K562 (cell line): Measurements from ENCODE around the gene RGL2. TPM values are rescaled to one million over a fixed set of nuclear protein-coding genes. Genes with fewer than 3 reads are reported as not detected.
A peak's percentile ranks its signal among the peaks of the same experiment; 100 is the strongest.
"Not testable (repeated sequence)": the region's sequence is repeated elsewhere in the genome, so short reads cannot be mapped to it uniquely, and the experiment has no call there.

ENCODE experiments used
- ATAC-seq: fragments of 200-7000 bp; cut with Tn5 transposase; 3 replicates; pipeline ENCODE4 v1.9.1; 2020; ENCODE audit warnings: moderate library complexity
- BruUV-seq: library from RNA; stranded (reverse); fragments of 400-500 nt; replicated peaks from 2 replicates; lab custom pipeline; 2021; lab: Mats Ljungman, UMichigan
- CTCF ChIA-PET: fragments of 300-600 bp; formaldehyde crosslinking; extraction: SDS; loops from one replicate; lab custom pipeline; 2021; ENCODE audit warnings: low intra/inter-chr PET ratio; lab: Yijun Ruan, JAX
- POLR2A ChIA-PET: fragments of 300-600, 350-650 bp; sonication (Branson Sonifier 250); formaldehyde crosslinking; extraction: SDS; loops from one replicate; lab custom pipeline; 2021; ENCODE audit warnings: antibody characterized with exemption, inconsistent platforms; lab: Yijun Ruan, JAX
- DNase-seq, 4 experiments: peaks; one replicate each; pipeline versions ENCODE4 v3.0.0 to v3.0.0-alpha.2; 2011 to 2018; ENCODE audit warnings: low spot score in 3 of 4, mixed read lengths in 3 of 4; ENCODE audit errors: extremely low read depth in 1 of 4
- FAIRE-seq: peaks from 2 replicates; lab custom pipeline; 2011; peaks lifted over from hg19 to GRCh38; lab: Jason Lieb, UNC
- H2AFZ ChIP-seq: 2 replicates; pipeline ENCODE4 v1.6.0; 2011; ENCODE audit warnings: low read depth, low read length, control low read depth, inconsistent platforms
- H3K27ac ChIP-seq: fragments of 200-600 bp; 3 replicates; pipeline ENCODE4 v1.8.0; 2011; ENCODE audit warnings: low read depth, mild to moderate bottlenecking, control low read depth, inconsistent platforms, low read length, moderate library complexity, mixed read lengths; ENCODE audit errors: extremely low read depth
- H3K27me3 ChIP-seq, 2 experiments: fragments of 300-600 bp in 1 of 2; 2 replicates in 1 of 2; 3 replicates in 1 of 2; pipeline versions ENCODE4 v1.6.0 to v1.8.0; 2011; ENCODE audit warnings: inconsistent platforms in 2 of 2, low read length in 2 of 2, mild to moderate bottlenecking in 1 of 2, mixed read lengths in 1 of 2, moderate library complexity in 1 of 2; ENCODE audit not compliant: control insufficient read depth in 2 of 2, insufficient read depth in 2 of 2
- H3K36me3 ChIP-seq: fragments of 300-600 bp; 3 replicates; pipeline ENCODE4 v1.8.0; 2011; ENCODE audit warnings: mild to moderate bottlenecking, low read length, inconsistent platforms; ENCODE audit not compliant: control insufficient read depth, insufficient read depth
- H3K4me1 ChIP-seq, 2 experiments: fragments of 200-600 bp in 1 of 2; replicated peaks in 1 of 2; 2 replicates in 1 of 2; 3 replicates in 1 of 2; pipeline versions ENCODE4 v1.5.1 to v1.8.0; 2011; ENCODE audit warnings: inconsistent platforms in 2 of 2, low read length in 2 of 2, mild to moderate bottlenecking in 1 of 2, mixed read lengths in 1 of 2, moderate library complexity in 1 of 2; ENCODE audit not compliant: control insufficient read depth in 2 of 2, insufficient read depth in 2 of 2
- H3K4me2 ChIP-seq: 2 replicates; pipeline ENCODE4 v1.6.1; 2011; ENCODE audit warnings: low read length, control low read depth, inconsistent platforms, mixed read lengths; ENCODE audit not compliant: insufficient read depth
- H3K4me3 ChIP-seq: fragments of 200-600 bp; sonication (generic), shearing (Covaris generic); 2 replicates; pipeline ENCODE4 v1.5.1; 2016; ENCODE audit warnings: control low read depth, inconsistent platforms
- H3K79me2 ChIP-seq: fragments of 200-600 bp; 3 replicates; pipeline ENCODE4 v1.8.0; 2011; ENCODE audit warnings: low read length, inconsistent platforms; ENCODE audit not compliant: control insufficient read depth, insufficient read depth
- H3K9ac ChIP-seq, 2 experiments: 2 replicates each; pipeline versions ENCODE4 v1.6.0 to v1.6.1; 2011; ENCODE audit warnings: low read depth in 2 of 2, low read length in 2 of 2, control low read depth in 1 of 2, inconsistent platforms in 1 of 2, mild to moderate bottlenecking in 1 of 2, mixed read lengths in 1 of 2; ENCODE audit not compliant: insufficient read depth in 1 of 2
- H3K9me1 ChIP-seq: one replicate; pipeline ENCODE4 v1.6.0; 2011; ENCODE audit warnings: inconsistent platforms, mild to moderate bottlenecking, low read length, moderate library complexity; ENCODE audit not compliant: control insufficient read depth, insufficient read depth
- H3K9me3 ChIP-seq: replicated peaks from 2 replicates; pipeline ENCODE4 v1.5.1; 2011; ENCODE audit warnings: low read depth, low read length, inconsistent platforms; ENCODE audit not compliant: control insufficient read depth, insufficient read depth
- H4K20me1 ChIP-seq: replicated peaks from 2 replicates; pipeline ENCODE4 v1.6.1; 2011; ENCODE audit warnings: low read length, inconsistent platforms, mixed read lengths; ENCODE audit not compliant: control insufficient read depth, insufficient read depth
- KAT2B ChIP-seq: IDR thresholded peaks from one replicate; pipeline ENCODE4 v1.6.1; 2012; ENCODE audit warnings: low read depth, mild to moderate bottlenecking, control low read depth, inconsistent platforms, low read length, moderate library complexity
- PTTG1 ChIP-seq: fragments of 450-650 bp; IDR thresholded peaks from 2 replicates; pipeline ENCODE4 v1.6.1; 2016; ENCODE audit warnings: low read depth, mild to moderate bottlenecking, missing genetic modification characterization, missing compliant biosample characterization
- RBM25 ChIP-seq: fragments of 200-400 bp; formaldehyde crosslinking; IDR thresholded peaks from 2 replicates; pipeline ENCODE4 v1.6.1; 2018; ENCODE audit warnings: low read length, low read depth, moderate library complexity; ENCODE audit not compliant: severe bottlenecking
- TAF7 ChIP-seq: fragments of 450-650 bp; IDR thresholded peaks from 2 replicates; pipeline ENCODE4 v1.6.1; 2016; ENCODE audit warnings: missing genetic modification characterization, missing compliant biosample characterization
- XRCC5 ChIP-seq: fragments of 200-400 bp; formaldehyde crosslinking; IDR thresholded peaks from 2 replicates; pipeline ENCODE4 v1.6.1; 2017; ENCODE audit warnings: low read depth, mild to moderate bottlenecking, low read length
- ZNF146 ChIP-seq: IDR thresholded peaks from one replicate; pipeline ENCODE4 v1.6.1; 2018; ENCODE audit warnings: missing compliant biosample characterization; ENCODE audit not compliant: unreplicated experiment
- ZNF184 ChIP-seq: sonication (generic); formaldehyde crosslinking; IDR thresholded peaks from 2 replicates; pipeline ENCODE4 v1.5.0; 2020; ENCODE audit warnings: missing genetic modification reagents
- ZNF699 ChIP-seq: fragments of 250-450 bp; sonication (Bioruptor Pico); IDR thresholded peaks from 2 replicates; pipeline ENCODE4 v1.8.0; 2021; ENCODE audit warnings: mild to moderate bottlenecking, moderate library complexity; ENCODE audit not compliant: insufficient replicate concordance
- WGBS: fragments of 100-300 bp; shearing (Covaris generic); methylation state at CpG from one replicate; pipeline ENCODE4 v1.1.6; 2016; ENCODE audit warnings: low coverage, mixed read lengths; ENCODE audit not compliant: insufficient coverage; ENCODE audit errors: missing lambda C conversion rate; 5-methylcytosine and 5-hydroxymethylcytosine counted together
- in situ Hi-C: fragments of 300-500 bp; cut with MboI; formaldehyde crosslinking; loops from 4 replicates; pipeline ENCODE4 v1.15.0; 2018; ENCODE audit warnings: inconsistent platforms, mixed read lengths
- intact Hi-C: fragments of 100-400 bp; cut with micrococcal nuclease; formaldehyde crosslinking; loops from 2 replicates; pipeline ENCODE4 v1.14.2; 2022
- polyA plus RNA-seq, 8 experiments: library from polyadenylated mRNA; depleted of rRNA in 4 of 8; stranded (reverse) in 5 of 8; unstranded in 3 of 8; fragments of >200 nt; fragmentation: Nextera tagmentation in 2 of 8; fragmentation: Illumina TruSeq in 1 of 8; extraction: Ambion mirVana in 2 of 8; extraction: Trizol in 1 of 8; gene quantifications; 2 replicates each; pipeline versions ENCODE4 v1.2.1 to v1.2.3, GENCODE V29; 2011 to 2014; ENCODE audit warnings: inconsistent platforms in 1 of 8, missing spikeins in 1 of 8
- total RNA-seq, 7 experiments: library from RNA; depleted of rRNA in 6 of 7; stranded (reverse); fragments of >200 nt in 6 of 7; fragmentation: Illumina TruSeq in 2 of 7; extraction: Trizol in 2 of 7; gene quantifications; 2 replicates each; pipeline versions ENCODE4 v1.2.1 to v1.2.3, GENCODE V29; 2011 to 2021; ENCODE audit warnings: low replicate concordance in 1 of 7

The RGL2 gene
- total and polyA plus RNA-seq, 9 of the 15 experiments (the other 6 are each of a cell fraction or from before 2014, with no cell fraction given): 1.8 to 57.1 (median 19.5) TPM

GRCh38 chr6:33262490-33262889 lies 36.3 kb downstream of the RGL2 start:
- H3K9me3 ChIP-seq, H2AFZ ChIP-seq, intact Hi-C loops, H3K4me3 ChIP-seq, H3K79me2 ChIP-seq, H4K20me1 ChIP-seq, H3K9ac ChIP-seq, DNase-seq, H3K27ac ChIP-seq, CTCF ChIA-PET, FAIRE-seq, H3K4me2 ChIP-seq, H3K27me3 ChIP-seq, BruUV-seq, H3K9me1 ChIP-seq, H3K4me1 ChIP-seq, in situ Hi-C loops, ATAC-seq: not testable (repeated sequence)
- peak; percentile 32 for TF ChIP-seq RBM25
- TF ChIP-seq ZNF146: peak; percentile 78
- POLR2A ChIA-PET: interaction anchor here (0.6 to 5.2 kb wide), 3 partner anchors 9 to 291 kb away, joined by 3 to 35 read pairs (median 30); partner anchors contain the start of genes RPS18 and VPS52
- peaks cover 79% of the 10 kb centered on the region for H3K36me3 ChIP-seq
- 65% methylated on average over 3 of the region's 3 CpGs for WGBS

GRCh38 chr6:33259032-33259431 lies 39.7 kb downstream of the RGL2 start:
- no peak for DNase-seq
- H3K27me3 ChIP-seq: no peaks in the 10 kb centered on the region
- TF ChIP-seq TAF7 (tag) (no peak), KAT2B (no peak), ZNF699 (CRISPR knock-in tag) (no peak), XRCC5 (no peak), ZNF184 (CRISPR knock-in tag) (no peak), PTTG1 (tag) (no peak)
- TF ChIP-seq, all 486 proteins: peak for 0
- Histone ChIP-seq H3K9me3 (no peaks in the 10 kb centered on the region), H3K36me3 (peaks cover 57% of the 10 kb centered on the region), H3K79me2 (no peaks in the 10 kb centered on the region), H3K27ac (no peak overlapping the region), H3K4me3 (no peak overlapping the region), H3K4me1 (no peaks in the 10 kb centered on the region; a peak in 1 of 5 replicates), H4K20me1 (no peaks in the 10 kb centered on the region), H3K9ac (no peak overlapping the region), H2AFZ (no peak overlapping the region), H3K4me2 (no peak overlapping the region), H3K9me1 (no peaks in the 10 kb centered on the region)
- 79% methylated on average over 5 of the region's 5 CpGs for WGBS
- FAIRE-seq: no peak
- ATAC-seq: no peak
- no TSS peak for BruUV-seq
- in situ Hi-C loops: no loop called here
- ChIA-PET CTCF (no interaction called here), POLR2A (interaction anchor here (0.7 to 2.9 kb wide), 3 partner anchors 10 to 725 kb away, joined by 3 to 20 read pairs (median 6); partner anchors contain the start of genes RPS18 and VPS52)
- intact Hi-C loops: no loop called here
